Stimulated activated CD4-positive, alpha-beta T cell treated with anti-CD3 and anti-CD28 coated beads, Interleukin-4, amount 100 ng/mL, for 4 hours (primary cell): ENCODE measurements around the gene SLC7A14.

Experiments used
- DNase-seq, 2 experiments: peaks; one replicate each; pipeline ENCODE4 v3.0.0-alpha.2; 2020

Gene SLC7A14

DNA sequence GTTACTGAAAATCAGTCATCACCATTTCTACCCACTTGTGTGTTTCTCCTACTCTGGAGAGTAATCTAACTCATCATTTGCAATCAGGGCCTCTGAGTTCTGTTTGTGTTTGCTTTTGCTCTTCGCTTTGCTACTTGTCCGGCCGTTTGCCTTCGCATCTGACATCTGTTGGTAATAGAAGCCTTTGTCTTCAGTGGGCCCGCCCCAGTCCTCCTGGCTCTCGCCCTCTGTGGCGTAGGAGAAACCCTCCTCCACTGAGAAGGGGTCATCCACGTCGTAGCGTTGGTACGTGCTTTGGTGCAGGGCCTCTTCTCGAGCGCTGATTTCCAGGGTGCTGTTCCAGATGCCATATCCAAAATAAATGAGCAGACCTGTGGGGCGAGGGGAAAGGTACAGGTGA, 118.9 kb downstream of the SLC7A14 start:
- no peak for DNase-seq

DNA sequence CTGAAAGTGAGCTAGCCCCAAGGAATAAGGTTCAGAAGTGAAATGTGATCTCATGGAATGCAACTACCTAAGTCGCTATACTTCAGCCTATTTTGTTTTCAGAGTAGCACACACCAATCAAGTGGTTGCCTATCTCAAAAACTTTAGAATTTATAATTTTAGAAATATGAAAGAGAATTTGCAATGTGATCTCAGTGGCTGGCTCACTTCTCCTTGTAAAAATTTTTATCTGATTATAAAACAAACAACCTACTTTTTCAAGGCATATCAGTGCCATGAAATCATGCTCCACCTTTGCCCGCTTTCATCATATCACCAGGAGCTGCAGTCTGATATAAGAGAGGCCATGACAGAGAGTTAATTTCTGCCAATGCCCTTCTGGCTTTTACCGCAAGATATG, 119.9 kb downstream of the SLC7A14 start:
- DNase-seq: no peak

DNA sequence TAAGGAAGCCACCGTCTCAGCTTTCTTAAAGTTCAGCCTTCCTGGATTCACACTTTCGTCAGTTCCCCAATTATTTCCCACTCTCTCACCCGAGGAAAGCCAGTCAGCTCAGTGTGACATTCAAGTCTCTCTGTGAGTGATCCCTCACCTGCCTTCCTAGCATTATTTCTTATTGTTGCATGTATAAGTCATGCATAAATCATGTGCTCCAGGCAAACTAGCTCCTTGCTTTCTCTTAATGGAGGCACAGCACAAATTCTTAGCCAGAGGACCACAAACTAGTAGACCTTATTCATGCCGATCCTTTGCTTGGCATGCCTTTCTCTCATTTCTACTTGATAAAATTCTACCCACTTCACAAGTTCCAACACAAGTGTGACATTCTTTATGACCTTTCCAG, 122.9 kb downstream of the SLC7A14 start:
- no peak for DNase-seq

DNA sequence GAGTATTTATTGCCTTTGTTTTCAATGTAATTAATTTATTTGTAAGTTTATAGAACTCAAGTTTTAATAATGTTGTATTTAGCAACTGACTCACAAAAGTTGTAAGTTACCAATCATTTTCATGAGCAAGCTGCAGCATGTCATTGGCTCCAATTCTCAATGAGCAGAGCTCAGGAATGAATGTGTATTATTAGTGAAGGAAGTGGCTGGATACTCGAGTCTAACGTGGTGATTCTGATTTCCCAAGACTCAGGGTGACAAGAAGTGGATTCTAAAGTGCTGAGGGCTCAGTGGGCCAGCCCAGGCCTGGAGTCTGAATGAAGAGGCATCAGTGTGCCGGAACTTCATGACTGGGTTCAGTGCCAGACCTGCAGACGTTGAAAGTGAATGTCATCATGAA, 127.6 kb downstream of the SLC7A14 start:
- DNase-seq: no peak

DNA sequence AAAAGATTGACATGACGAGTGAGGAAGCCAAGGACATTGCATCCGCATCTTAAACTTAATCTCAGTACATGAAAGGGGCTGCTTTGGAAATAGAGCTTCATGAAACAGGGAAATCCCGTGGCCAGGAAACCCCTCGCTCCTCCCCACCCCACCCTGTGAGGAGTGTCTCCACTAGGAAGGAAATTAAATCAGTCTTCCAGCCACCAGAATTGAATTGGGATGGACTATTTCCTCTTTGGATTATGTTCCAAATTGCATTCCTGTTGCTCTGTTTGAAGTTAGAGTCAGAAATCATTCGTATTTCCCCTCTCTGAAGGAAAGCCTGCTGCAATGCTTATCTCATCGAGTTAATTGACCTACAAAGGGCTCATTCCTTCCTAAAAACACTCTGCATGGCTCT, 131.4 kb downstream of the SLC7A14 start:
- no peak for DNase-seq

DNA sequence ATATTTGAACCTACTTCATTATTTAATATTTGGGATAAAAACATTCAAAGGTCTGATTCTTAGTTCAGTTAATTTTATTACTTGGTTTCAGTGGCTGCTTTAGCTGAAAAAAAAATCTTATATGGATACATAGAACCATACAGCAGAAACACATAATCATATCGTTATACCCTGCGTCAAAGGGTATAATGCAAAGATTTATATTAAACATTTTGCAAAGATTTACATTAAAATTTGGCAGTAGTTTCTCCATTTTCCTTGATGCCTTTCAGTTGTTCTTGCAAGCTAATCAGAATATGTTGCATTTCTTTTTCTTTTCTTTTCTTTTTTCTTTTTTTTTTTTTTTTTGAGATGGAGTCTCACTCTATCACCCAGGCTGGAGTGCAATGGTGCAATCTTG, 135.8 kb downstream of the SLC7A14 start:
- DNase-seq: no peak

DNA sequence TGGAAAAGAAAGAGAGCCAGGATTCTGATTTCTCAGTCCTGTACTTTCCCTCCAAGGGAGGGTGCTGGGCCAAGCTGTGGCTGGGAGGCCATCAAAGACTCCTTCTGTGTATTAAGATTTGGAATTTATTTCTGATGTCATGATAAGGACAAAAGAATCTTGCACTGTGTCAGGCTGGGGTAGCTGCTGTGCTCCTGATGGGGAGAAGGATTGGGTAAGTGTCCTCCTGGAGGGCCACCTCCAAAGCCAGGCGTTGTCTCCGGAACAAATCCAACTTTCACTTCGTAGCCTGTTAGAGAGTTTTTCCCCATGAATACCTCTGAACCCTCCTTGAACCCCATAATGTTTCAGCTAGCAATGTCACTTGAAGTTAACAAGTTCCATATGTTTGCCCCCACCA, 137.3 kb downstream of the SLC7A14 start:
- no peak for DNase-seq

DNA sequence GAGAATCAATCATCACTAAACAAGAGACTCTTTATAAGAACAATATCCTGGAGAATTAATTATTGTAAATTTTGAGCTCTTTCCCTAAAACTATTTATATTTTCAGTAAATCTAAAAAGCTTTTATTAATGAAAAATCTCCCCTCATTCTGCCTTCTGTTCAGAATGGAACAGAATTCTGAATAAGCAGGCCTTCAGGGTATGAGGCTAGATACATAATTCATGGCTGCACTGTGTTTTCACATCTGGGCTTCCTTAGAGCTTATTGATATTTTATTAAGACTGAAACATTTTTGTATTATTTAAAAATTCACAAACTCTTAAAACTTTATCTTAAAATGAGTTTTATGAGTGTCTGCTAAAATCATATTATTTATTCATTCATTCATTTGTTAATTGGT, 142.4 kb downstream of the SLC7A14 start:
- no peak for DNase-seq

DNA sequence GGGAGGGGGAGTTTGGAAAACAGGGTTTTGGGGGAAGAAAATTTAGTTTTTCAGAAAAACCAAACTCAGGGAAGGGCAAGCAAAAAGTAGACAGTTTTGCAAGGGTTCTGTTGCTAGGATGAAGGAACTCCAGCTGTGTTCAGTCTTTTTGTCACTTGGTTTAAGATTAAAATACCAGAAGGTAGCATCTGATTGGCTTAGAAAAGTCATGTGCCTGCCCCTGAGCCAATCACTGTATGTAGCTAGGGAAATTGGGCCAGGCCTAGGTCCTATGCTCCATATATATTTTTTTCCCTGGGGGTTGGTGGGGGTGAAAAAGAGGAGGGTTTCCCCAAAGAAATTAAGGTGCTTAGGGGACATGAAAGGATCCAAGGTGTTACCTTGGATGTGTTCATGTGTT, 142.9 kb downstream of the SLC7A14 start:
- no peak for DNase-seq

DNA sequence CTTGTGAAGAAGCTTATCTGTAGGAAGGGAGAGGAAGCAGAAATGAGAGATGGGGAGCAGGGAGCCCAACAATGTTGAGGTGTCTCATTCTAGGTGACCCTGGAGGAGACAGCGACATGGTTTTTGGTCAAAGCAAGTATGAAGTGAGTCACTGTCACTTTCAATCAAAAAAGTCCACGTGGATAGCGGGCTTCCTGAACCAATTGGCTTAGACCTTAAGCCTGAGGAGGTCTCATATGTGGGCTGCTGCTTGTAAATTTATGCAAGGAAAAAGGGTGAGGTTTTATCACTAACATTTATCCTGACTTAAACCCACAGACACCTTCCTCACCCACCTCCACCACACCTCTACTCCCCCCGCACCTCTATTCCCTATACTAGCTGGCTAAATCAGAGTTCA, 144.5 kb downstream of the SLC7A14 start:
- no peak for DNase-seq

DNA sequence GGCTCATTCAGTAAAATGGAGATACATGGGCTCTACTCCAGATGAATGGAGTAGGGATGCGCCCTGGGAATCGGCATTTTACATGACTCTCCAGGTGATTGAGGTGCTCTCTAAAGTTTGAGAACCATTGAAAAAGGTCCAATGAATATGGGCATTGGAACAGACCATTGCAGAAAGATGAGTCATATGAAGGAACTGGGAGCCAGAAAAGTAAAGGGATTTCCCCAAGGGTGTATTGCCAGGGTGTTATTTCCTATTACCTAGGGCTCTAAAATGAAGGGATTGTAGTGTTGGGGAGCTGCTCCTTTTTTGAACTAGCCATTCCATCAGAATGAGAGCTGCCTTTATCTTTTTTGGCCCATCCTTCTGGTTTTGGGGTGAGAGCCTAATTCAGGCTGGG, 145.5 kb downstream of the SLC7A14 start:
- DNase-seq: no peak

DNA sequence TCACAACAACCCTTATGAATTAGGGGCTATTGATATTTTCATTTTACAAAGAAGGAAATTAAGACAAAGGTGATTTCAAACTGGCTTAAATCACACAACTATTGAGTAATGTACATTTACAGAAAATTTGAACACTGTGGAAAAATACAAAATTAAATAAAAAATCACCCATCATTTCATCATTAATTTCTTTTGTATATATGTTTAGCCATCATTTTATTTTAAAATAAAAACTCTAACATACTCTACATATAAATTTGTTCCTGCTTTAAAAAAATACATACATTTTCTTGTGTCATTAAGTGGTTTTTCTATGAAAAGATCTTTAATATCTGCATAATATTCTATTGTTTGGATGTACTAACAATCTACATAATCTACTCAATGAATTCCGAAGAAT, 147.0 kb downstream of the SLC7A14 start:
- DNase-seq: no peak

DNA sequence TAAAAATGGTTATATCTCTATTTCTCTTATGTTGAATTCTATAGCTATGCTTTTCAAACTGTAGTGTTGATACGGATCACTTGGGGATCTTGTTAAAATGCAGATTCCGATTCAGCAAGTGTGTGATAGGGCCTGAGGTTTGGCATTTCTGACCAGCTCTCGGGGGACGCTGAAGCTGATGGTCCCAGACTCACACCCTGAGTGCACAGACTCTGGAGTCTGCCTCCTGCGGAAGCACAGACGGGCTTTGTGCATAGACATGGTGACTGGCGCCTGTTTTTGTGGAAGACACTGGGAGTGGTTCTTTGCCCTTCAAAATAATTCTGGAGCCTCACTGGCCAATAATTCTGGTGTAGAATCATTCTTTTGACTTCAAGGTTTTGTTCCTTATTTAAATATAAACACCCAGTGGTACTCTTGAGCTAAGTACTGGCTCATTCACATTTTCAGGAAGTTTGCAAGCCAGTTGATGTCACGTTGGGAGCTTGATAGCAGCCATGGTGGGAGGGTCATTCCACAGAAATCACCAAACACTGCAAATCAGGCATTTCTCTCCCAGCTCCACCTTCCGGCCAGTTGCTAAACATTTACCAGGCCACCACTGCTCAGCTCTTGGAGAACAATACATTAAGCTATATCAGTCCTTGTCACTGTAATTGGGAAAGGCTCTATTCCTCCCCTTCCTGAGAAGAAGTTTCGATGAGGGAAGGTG, 148.0 kb downstream of the SLC7A14 start:
- DNase-seq: no peak

DNA sequence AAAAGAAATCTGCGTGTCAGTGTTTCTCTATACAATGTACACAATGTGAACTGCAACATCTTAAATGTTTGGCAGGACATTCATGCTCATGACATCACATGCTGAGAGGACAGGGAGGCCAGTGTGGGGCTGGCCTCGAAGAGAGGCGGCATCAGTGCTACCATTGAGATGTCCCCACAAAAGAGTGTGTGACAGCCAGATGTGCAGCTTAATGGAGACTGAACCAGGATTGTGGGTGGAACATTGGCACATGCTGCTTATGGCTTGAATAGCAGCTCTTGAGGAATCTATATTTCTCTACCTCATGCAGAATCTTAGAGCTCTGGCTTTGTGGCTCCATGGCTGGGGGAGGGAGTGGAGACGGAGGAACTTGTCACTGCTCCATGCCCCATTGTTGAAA, 148.7 kb downstream of the SLC7A14 start:
- DNase-seq: no peak

DNA sequence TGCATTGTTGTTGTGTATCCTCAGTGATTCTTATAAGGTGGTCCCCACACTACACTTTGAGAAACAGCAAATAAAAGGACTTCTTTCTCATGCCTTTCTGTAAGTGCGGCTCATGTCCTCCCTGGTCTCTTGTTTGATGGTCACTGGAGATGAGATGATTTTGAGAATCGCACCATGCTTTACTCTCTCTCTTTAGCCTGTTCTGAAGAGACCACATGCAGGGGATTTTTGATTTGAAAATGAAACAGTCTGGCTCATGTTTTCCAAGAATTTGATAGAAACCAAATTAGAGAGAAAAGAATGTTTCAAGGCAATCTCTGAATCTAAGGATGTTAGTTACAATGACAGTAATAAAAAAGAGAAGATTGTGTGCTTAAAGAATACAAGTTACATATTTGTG, 149.2 kb downstream of the SLC7A14 start:
- no peak for DNase-seq

DNA sequence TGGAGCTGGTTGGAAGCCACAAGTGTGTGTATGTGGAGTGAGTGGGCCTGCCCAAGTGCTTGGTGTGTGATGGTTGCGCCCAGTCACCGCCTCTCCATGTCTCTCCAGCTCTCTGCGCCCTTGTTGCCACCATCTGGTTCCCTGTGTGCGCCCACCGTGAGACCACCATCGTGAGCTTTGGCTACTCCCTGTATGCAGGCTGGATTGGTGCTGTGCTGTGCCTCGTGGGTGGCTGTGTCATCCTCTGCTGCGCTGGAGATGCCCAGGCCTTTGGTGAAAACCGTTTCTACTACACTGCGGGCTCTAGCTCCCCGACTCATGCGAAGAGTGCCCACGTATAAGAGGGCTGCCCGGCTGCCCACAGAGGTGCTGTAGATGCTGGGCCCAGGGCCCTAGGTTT, 153.5 kb downstream of the SLC7A14 start:
- DNase-seq: no peak

DNA sequence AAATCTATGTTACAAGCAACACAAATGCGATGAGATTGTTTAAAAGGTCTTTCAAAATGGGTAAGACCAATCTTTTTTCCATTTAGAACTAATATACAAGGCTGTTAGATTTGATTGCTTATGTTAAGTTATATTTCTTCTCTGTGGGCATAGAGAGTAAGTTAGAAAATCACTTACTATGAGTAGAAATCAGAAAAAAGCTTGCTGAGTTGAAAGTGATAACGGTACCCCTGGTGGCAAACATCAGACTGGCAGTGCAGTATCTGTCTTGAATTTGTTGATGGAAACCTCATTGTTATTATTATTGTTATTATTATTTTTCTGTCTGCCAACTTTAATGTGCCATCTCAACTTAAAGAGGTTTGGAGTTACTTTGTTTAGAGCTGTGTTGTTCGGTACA, 154.8 kb downstream of the SLC7A14 start:
- DNase-seq: no peak

DNA sequence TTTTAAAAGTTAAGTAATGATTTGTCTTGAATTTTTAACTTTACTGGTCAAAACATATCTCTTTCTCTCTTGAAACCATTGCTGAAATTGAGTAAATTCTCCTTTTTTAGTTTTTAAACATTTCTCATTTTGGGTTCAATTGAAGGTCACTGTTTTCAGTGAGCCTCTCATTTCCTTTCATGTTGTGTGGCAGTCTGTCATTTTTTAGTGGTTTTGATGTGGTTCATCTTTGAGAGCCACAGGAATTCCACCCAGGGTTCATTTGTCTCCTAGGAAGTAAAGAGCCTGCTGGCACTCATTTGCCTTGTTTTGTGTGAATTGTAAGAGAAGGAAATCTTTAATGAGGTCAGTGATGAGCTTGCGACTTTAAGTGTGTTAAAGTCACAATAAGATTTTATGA, 156.8 kb downstream of the SLC7A14 start:
- DNase-seq: no peak

DNA sequence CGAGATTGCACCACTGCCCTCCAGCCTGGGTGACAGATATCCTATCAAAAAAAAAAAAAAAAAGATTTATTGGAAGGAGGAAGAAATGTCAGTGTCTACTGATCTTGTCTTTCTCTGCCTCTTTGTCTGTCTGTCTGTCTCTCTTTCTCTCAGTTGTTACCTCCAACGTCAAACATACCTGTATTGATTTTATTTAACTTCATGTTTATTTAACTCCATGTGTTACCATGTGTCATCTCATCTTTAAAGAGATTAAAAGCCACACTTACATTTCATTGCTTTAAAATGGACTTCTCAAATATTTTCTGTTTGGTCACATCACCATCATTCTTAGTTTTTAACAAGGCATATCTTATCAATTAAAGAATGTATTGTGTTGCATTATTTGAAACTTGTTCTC, 157.8 kb downstream of the SLC7A14 start:
- DNase-seq: no peak

DNA sequence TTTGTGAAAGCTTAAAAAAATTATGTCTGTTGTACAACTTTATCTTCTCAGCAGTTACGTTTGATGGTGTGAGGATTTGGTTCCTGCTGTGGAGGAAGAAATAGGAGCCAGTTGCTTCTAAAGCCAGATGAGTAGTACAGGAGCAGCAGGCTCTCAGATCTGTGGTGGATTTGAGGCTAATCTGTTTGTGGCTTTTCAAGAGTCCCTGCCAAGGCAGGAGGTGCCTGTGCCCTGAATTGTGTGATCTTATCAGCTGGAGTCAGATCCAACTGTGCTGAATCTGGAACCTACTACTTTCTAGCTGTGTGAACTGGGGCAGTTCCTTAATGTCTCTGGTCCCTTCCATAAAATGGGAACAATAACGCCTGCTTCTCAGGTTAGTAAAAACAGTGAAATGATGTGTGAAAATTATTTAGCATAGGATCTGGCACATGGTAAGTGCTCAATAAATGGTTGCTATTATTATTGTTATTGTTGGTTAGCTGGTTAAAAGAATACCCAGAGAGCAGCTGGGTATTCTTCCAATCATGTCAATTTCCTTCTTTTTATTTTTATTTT, 159.6 kb downstream of the SLC7A14 start:
- DNase-seq: no peak

DNA sequence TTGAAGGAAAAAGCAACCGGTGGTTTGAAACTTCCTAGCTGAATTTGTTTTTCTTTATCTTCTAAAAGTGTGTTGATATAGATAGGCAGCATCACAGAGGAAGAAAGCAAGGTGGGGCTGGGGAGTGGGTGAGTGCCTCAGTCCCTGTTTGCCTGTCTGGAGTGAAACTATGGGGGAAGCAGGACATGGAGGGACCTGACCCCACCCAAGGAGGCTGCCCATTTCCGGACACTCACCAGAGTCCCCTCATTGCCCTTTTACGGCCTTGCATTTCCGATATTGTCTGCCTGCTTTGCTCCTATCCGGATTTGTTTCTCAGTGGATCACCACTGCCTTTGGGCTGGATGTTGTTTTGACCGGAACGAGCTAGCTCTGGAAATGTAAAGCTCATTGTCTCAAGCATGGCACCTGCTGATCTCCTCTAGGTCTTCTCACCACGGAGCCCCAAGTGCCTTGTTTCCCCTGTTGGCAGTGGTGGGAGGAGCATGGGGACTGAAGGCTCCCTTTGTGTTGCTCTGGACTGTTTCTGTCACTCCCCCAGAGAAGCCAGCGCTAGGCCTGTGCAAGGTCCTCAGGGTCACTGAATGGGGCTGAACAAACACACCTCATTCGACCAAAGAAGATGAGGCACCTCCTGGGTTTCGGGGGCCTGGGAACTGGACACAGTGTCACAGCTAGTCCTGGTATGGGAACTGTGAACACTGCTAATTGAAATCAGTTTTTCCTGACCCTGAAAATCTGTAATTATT, 160.2 kb downstream of the SLC7A14 start:
- DNase-seq: no peak

DNA sequence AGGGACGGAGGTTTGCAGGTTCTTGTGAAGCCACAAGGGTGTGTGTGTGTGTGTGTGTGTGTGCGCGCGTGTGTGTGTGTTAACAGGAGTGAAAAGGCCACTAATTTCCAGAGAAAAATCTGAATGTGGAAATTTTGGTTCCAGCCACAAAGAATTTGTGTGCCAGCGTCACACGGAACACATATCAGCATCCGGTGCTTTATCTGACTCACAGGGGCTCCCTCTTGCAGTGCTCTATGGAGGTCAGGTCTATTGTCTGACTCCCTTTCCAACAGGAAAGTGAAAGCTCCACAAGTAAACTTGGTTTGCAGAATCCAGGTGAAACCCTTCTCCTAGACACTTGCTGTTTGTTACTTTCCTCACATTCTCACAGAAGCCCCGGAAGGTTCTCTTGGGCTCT, 161.0 kb downstream of the SLC7A14 start:
- DNase-seq: no peak

DNA sequence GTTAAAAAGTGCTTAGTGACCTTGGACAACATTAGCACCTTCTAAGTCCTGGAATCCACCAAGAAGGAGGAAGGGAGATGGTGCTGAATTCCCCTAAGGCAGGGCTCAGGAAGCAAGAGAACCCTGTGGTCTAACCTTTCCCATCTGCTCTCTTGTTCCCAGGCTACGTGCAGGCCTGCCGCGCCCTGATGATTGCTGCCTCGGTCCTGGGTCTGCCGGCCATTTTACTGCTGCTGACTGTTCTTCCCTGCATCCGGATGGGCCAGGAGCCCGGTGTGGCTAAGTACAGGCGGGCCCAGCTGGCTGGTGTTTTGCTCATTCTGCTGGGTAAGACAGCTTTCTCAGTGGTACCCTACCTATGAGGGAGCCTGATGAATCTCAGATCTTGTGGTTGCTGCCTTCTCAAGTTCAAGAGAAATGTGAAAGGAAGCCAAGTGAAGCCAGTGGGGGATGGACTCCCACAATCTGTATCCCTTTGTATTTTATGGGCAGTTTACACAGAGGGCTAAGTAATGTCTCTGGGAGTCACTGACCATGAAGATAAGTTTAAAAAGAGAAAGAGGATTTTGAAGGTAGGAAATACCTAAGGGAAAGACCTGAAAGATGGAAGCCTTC, 162.8 kb downstream of the SLC7A14 start:
- no peak for DNase-seq

DNA sequence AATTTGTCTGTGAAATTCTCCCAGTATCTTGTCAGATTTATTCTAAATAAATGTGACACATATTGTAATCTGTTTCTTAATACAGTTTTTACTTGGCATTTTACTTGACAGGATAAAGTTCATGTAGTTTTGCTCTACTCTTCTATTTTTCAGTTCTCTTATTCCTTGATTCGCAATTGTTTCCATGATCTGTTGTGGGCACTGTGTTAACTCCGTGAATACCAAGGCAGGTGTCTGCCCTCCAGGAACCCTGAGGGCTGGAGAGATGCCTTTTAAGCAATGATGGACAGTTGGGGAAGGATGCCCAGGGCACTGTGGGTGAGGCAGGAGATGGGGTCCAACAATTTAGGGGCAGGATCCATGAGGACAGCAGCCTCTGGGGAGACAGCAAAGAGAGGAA, 164.1 kb downstream of the SLC7A14 start:
- DNase-seq: no peak
